Measurements from ENCODE around the gene RAD51B. TPM values are rescaled to one million over a fixed set of nuclear protein-coding genes. Genes with fewer than 3 reads are reported as not detected.

Gene RAD51B
- total RNA-seq, 1 experiment from 2014 or later: 14.2 TPM

GRCh38 chr14:68440820-68441219 lies 621.2 kb downstream of the RAD51B start:
- Mint-ChIP-seq H3K27me3 (ENCODE audit: low read depth) (no peaks in the 10 kb centered on the region), H3K9me3 (peaks cover 2% of the 10 kb centered on the region), H3K36me3 (peaks cover 3% of the 10 kb centered on the region; the same call in 1 of the 2 replicates), H3K27ac (no peak overlapping the region), H3K4me3 (no peak overlapping the region), H3K4me1 (peaks cover 15% of the 10 kb centered on the region)
- CTCF ChIA-PET: no interaction called here
- POLR2A ChIA-PET: no interaction called here
- no peak for DNase-seq (ENCODE audit: low spot score)
- ATAC-seq: no peak
- TF ChIP-seq TCF7 (CRISPR knock-in tag; IDR thresholded peaks at IDR 0.05; ENCODE audit: low read depth): no peak
- no peak for TF ChIP-seq NFATC4 (CRISPR knock-in tag; IDR thresholded peaks at IDR 0.05)
- TF ChIP-seq, protein P1, sequence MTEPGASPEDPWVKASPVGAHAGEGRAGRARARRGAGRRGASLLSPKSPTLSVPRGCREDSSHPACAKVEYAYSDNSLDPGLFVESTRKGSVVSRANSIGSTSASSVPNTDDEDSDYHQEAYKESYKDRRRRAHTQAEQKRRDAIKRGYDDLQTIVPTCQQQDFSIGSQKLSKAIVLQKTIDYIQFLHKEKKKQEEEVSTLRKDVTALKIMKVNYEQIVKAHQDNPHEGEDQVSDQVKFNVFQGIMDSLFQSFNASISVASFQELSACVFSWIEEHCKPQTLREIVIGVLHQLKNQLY (CRISPR knock-in tag; IDR thresholded peaks at IDR 0.05): no peak
- TF ChIP-seq ZNF416 (CRISPR knock-in tag; IDR thresholded peaks at IDR 0.05): no peak
- TF ChIP-seq, protein P2, sequence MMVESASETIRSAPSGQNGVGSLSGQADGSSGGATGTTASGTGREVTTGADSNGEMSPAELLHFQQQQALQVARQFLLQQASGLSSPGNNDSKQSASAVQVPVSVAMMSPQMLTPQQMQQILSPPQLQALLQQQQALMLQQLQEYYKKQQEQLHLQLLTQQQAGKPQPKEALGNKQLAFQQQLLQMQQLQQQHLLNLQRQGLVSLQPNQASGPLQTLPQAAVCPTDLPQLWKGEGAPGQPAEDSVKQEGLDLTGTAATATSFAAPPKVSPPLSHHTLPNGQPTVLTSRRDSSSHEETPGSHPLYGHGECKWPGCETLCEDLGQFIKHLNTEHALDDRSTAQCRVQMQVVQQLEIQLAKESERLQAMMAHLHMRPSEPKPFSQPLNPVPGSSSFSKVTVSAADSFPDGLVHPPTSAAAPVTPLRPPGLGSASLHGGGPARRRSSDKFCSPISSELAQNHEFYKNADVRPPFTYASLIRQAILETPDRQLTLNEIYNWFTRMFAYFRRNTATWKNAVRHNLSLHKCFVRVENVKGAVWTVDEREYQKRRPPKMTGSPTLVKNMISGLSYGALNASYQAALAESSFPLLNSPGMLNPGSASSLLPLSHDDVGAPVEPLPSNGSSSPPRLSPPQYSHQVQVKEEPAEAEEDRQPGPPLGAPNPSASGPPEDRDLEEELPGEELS (CRISPR knock-in tag; IDR thresholded peaks at IDR 0.05): no peak
- TF ChIP-seq SOX15 (CRISPR knock-in tag; IDR thresholded peaks at IDR 0.05): no peak
- no peak for TF ChIP-seq STAT6 (CRISPR knock-in tag; conservative IDR thresholded peaks at IDR 0.05; ENCODE audit: low read depth)

GRCh38 chr14:68441542-68441941 lies 622.0 kb downstream of the RAD51B start:
- Mint-ChIP-seq H3K4me3 (no peak overlapping the region), H3K36me3 (no peaks in the 10 kb centered on the region), H3K27me3 (ENCODE audit: low read depth) (no peaks in the 10 kb centered on the region), H3K9me3 (no peaks in the 10 kb centered on the region; the same call in 1 of the 2 replicates), H3K4me1 (peaks cover 15% of the 10 kb centered on the region), H3K27ac (no peak overlapping the region)
- ChIA-PET CTCF (no interaction called here), POLR2A (interaction anchor here (0.6 kb wide), 1 partner anchor 43 kb away, joined by 4 read pairs; no protein-coding TSS in a partner anchor)
- ATAC-seq (no peak), DNase-seq (ENCODE audit: low spot score) (no peak)
- TF ChIP-seq MYBL2 (CRISPR knock-in tag; IDR thresholded peaks at IDR 0.05) (no peak), RELA (CRISPR knock-in tag; IDR thresholded peaks at IDR 0.05; ENCODE audit: borderline replicate concordance) (no peak), TCF7 (CRISPR knock-in tag; IDR thresholded peaks at IDR 0.05; ENCODE audit: low read depth) (no peak), TP53 (CRISPR knock-in tag; IDR thresholded peaks at IDR 0.05) (no peak), CREM (CRISPR knock-in tag; IDR thresholded peaks at IDR 0.05) (no peak), NR2C2 (CRISPR knock-in tag; IDR thresholded peaks at IDR 0.05) (no peak), ARID4B (CRISPR knock-in tag; IDR thresholded peaks at IDR 0.05; ENCODE audit: borderline replicate concordance) (no peak), PRDM15 (CRISPR knock-in tag; IDR thresholded peaks at IDR 0.05) (no peak)
- TF ChIP-seq, protein P3, sequence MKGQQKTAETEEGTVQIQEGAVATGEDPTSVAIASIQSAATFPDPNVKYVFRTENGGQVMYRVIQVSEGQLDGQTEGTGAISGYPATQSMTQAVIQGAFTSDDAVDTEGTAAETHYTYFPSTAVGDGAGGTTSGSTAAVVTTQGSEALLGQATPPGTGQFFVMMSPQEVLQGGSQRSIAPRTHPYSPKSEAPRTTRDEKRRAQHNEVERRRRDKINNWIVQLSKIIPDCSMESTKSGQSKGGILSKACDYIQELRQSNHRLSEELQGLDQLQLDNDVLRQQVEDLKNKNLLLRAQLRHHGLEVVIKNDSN (CRISPR knock-in tag; IDR thresholded peaks at IDR 0.05): no peak
